HUDEP-2 (cell line): ENCODE results near the gene TSHZ2.
A peak's percentile ranks its signal among the peaks of the same experiment; 100 is the strongest.

ENCODE experiments used
- DNase-seq, 76 experiments: peaks; one replicate each; lab custom pipeline; 2025; ENCODE audit not compliant: unreplicated experiment in 76 of 76; lab: John Stamatoyannopoulos, UW

Gene TSHZ2

GRCh38 chr20:53122853-53123252 is 150.7 kb downstream of the TSHZ2 start:
- no peak for DNase-seq

GRCh38 chr20:53124075-53124551 is 152.0 kb downstream of the TSHZ2 start:
- DNase-seq: peak in 14 of 76 experiments; percentile 1 to 36 (median 13)

- no peak for DNase-seq
These were observed 152.6 kb downstream of the TSHZ2 start for GRCh38 chr20:53124803-53125202.

- no peak for DNase-seq
These were observed 154.0 kb downstream of the TSHZ2 start for GRCh38 chr20:53126185-53126584.

GRCh38 chr20:53127027-53127426 is 154.9 kb downstream of the TSHZ2 start:
- DNase-seq: no peak

GRCh38 chr20:53128004-53128403 is 155.8 kb downstream of the TSHZ2 start:
- no peak for DNase-seq

GRCh38 chr20:53129563-53129962 is 157.4 kb downstream of the TSHZ2 start:
- no peak for DNase-seq

GRCh38 chr20:53130795-53131194 is 158.6 kb downstream of the TSHZ2 start:
- DNase-seq: no peak

GRCh38 chr20:53133125-53133524 is 161.0 kb downstream of the TSHZ2 start:
- no peak for DNase-seq

- no peak for DNase-seq
These were observed 161.5 kb downstream of the TSHZ2 start for GRCh38 chr20:53133628-53134027.

- DNase-seq: no peak
These were observed 164.3 kb downstream of the TSHZ2 start for GRCh38 chr20:53136473-53136872.

GRCh38 chr20:53138454-53139262 is 166.5 kb downstream of the TSHZ2 start:
- no peak for DNase-seq

- DNase-seq: no peak
These were observed 169.3 kb downstream of the TSHZ2 start for GRCh38 chr20:53141201-53142050.

- peak in 7 of 76 experiments; percentile 2 to 41 (median 10) for DNase-seq
These were observed 170.3 kb downstream of the TSHZ2 start for GRCh38 chr20:53142225-53143127.

- DNase-seq: no peak
These were observed 174.2 kb downstream of the TSHZ2 start for GRCh38 chr20:53146201-53146891.

GRCh38 chr20:53148771-53149147 is 176.6 kb downstream of the TSHZ2 start:
- no peak for DNase-seq

- DNase-seq: no peak
These were observed 177.2 kb downstream of the TSHZ2 start for GRCh38 chr20:53149148-53149889.

- DNase-seq: no peak
These were observed 177.7 kb downstream of the TSHZ2 start for GRCh38 chr20:53149890-53150205.

GRCh38 chr20:53150532-53150931 is 178.4 kb downstream of the TSHZ2 start:
- DNase-seq: no peak

GRCh38 chr20:53152228-53152627 is 180.1 kb downstream of the TSHZ2 start:
- no peak for DNase-seq
